OCI-LY1 (cell line): ENCODE results near the gene MCU.
"Not testable (repeated sequence)": the region's sequence is repeated elsewhere in the genome, so short reads cannot be mapped to it uniquely, and the experiment has no call there.

ENCODE experiments used
- H2AFZ ChIP-seq: fragments of 200-600 bp; sonication (generic), shearing (Covaris generic); 2 replicates; pipeline ENCODE4 v1.6.0; 2014; ENCODE audit warnings: antibody characterized with exemption, mild to moderate bottlenecking, low read length
- H3F3A ChIP-seq: fragments of 200-600 bp; sonication (generic), shearing (Covaris generic); 2 replicates; pipeline ENCODE4 v1.6.0; 2014; ENCODE audit warnings: mild to moderate bottlenecking, antibody characterized with exemption, low read length, moderate library complexity; ENCODE audit not compliant: insufficient read depth
- H3K27ac ChIP-seq: fragments of 200-600 bp; sonication (generic); 2 replicates; pipeline ENCODE4 v1.5.1; 2014; ENCODE audit warnings: low read length, mixed run types, mild to moderate bottlenecking, low read depth; ENCODE audit not compliant: poor library complexity, severe bottlenecking
- H3K27me3 ChIP-seq: fragments of 200-600 bp; sonication (generic); 2 replicates; pipeline ENCODE4 v1.6.0; 2014; ENCODE audit warnings: antibody characterized with exemption, mild to moderate bottlenecking, low read length, moderate library complexity; ENCODE audit not compliant: insufficient read depth
- H3K36me3 ChIP-seq: fragments of 200-600 bp; sonication (generic); 2 replicates; pipeline ENCODE4 v1.6.1; 2014; ENCODE audit warnings: mild to moderate bottlenecking, antibody characterized with exemption, low read length, moderate library complexity, mixed read lengths; ENCODE audit not compliant: insufficient read depth
- H3K4me1 ChIP-seq: fragments of 200-600 bp; sonication (generic); 2 replicates; pipeline ENCODE4 v1.5.1; 2014; ENCODE audit warnings: mild to moderate bottlenecking, low read length, moderate library complexity; ENCODE audit not compliant: insufficient read depth, severe bottlenecking
- H3K4me2 ChIP-seq: fragments of 200-600 bp; sonication (generic), shearing (Covaris generic); 2 replicates; pipeline ENCODE4 v1.6.1; 2014; ENCODE audit warnings: low read length
- H3K4me3 ChIP-seq: fragments of 200-600 bp; sonication (generic); 2 replicates; pipeline ENCODE4 v1.5.1; 2014; ENCODE audit warnings: low read length, low read depth, mild to moderate bottlenecking, mixed read lengths; ENCODE audit not compliant: poor library complexity, severe bottlenecking
- H3K79me2 ChIP-seq: fragments of 200-600 bp; shearing (Covaris generic); 2 replicates; pipeline ENCODE4 v1.6.1; 2016; ENCODE audit warnings: mixed run types, low read length, mixed read lengths; ENCODE audit not compliant: insufficient read depth
- H3K9ac ChIP-seq: fragments of 200-600 bp; sonication (generic), shearing (Covaris generic); 2 replicates; pipeline ENCODE4 v1.6.1; 2014; ENCODE audit warnings: mild to moderate bottlenecking, low read length, mixed read lengths
- H3K9me2 ChIP-seq: fragments of 200-600 bp; sonication (generic), shearing (Covaris generic); 2 replicates; pipeline ENCODE4 v1.6.1; 2014; ENCODE audit warnings: low read depth, mild to moderate bottlenecking, low read length, mixed read lengths
- H3K9me3 ChIP-seq: fragments of 200-600 bp; shearing (Covaris generic); 2 replicates; pipeline ENCODE4 v1.6.1; 2014; ENCODE audit warnings: low read length, mixed read lengths
- H4K20me1 ChIP-seq: fragments of 200-600 bp; sonication (generic), shearing (Covaris generic); 2 replicates; pipeline ENCODE4 v1.6.0; 2016; ENCODE audit warnings: mild to moderate bottlenecking, low read length; ENCODE audit not compliant: insufficient read depth
- EZH2 ChIP-seq: fragments of 200-600 bp; sonication (generic), shearing (Covaris generic); IDR thresholded peaks from 2 replicates; pipeline ENCODE4 v1.8.0; 2017; ENCODE audit warnings: borderline replicate concordance, mixed run types, mild to moderate bottlenecking, antibody characterized with exemption, low read length, moderate library complexity, mixed read lengths
- TF ChIP-seq, protein P1 (sequence below): fragments of 200-600 bp; sonication (generic), shearing (Covaris generic); IDR thresholded peaks from 2 replicates; pipeline ENCODE4 v1.5.1; 2017; ENCODE audit warnings: mild to moderate bottlenecking, antibody characterized with exemption, low read length, moderate library complexity, mixed read lengths

Gene MCU

DNA sequence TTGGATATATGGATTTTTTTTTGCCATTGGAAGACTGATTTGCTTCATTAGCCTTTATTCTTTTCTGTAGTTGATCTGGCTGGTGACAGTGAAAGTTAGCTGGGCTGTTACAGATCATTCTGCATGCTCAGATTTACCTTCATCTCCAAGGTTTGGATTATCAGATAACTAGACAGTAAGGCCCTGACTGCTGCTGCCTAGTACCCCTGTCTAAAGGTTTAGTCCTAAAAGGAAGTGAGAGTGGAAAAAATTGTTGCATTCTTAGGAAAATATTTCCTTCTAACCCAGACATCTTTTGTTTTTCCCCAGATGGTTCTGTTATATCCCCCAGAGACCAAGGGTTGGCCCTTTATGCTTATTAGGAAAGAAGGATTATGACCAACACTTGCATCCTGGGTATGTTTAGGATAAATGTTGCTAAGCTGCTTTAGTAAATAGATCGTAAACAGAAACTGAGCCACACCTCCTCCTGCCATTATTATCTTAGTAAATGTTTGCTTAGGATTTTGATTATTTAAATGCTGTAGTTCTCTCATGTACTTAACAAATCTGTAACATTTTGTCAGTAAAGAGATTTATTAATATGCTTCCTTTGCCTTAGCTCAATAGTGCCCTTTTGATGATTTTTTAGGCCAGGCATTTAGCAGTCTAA, 44.4 kb downstream of the MCU start:
- H3K4me2 ChIP-seq = no peak overlapping the region
- TF ChIP-seq, protein P1, sequence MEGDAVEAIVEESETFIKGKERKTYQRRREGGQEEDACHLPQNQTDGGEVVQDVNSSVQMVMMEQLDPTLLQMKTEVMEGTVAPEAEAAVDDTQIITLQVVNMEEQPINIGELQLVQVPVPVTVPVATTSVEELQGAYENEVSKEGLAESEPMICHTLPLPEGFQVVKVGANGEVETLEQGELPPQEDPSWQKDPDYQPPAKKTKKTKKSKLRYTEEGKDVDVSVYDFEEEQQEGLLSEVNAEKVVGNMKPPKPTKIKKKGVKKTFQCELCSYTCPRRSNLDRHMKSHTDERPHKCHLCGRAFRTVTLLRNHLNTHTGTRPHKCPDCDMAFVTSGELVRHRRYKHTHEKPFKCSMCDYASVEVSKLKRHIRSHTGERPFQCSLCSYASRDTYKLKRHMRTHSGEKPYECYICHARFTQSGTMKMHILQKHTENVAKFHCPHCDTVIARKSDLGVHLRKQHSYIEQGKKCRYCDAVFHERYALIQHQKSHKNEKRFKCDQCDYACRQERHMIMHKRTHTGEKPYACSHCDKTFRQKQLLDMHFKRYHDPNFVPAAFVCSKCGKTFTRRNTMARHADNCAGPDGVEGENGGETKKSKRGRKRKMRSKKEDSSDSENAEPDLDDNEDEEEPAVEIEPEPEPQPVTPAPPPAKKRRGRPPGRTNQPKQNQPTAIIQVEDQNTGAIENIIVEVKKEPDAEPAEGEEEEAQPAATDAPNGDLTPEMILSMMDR = no peak
- no peak for TF ChIP-seq EZH2
- H3K9me2 ChIP-seq = no peaks in the 10 kb centered on the region
- no peak overlapping the region for H3K4me3 ChIP-seq
- H3K9ac ChIP-seq = no peak overlapping the region
- peaks cover 12% of the 10 kb centered on the region for H3K4me1 ChIP-seq
- no peaks in the 10 kb centered on the region for H3K27me3 ChIP-seq
- H3K27ac ChIP-seq = no peak overlapping the region
- H4K20me1 ChIP-seq = no peaks in the 10 kb centered on the region
- no peaks in the 10 kb centered on the region for H3K36me3 ChIP-seq
- H3K79me2 ChIP-seq = peaks cover 8% of the 10 kb centered on the region
- H2AFZ ChIP-seq = no peak overlapping the region
- H3K9me3 ChIP-seq = no peaks in the 10 kb centered on the region
- H3F3A ChIP-seq = no peaks in the 10 kb centered on the region

DNA sequence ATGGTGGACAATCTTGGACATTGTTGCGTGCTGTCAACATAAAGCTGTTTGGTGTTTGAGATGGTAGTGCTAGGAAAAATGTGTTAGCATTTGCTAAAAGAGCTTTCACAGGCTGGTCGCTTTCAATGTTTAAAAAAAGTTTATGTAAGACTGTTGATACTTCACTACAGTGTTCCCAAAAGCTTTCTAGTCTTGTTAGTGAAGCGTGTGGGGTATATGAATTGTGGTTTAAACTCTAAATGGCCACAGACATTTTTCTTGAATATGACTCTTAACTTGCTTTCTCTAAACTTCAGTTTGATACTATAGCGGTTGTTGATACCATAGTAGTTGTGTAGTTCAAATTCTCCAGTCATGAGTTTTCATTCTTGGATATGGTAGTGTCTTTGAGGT, 44.9 kb downstream of the MCU start:
- Histone ChIP-seq H3K9ac (no peak overlapping the region), H3K4me1 (peaks cover 12% of the 10 kb centered on the region), H3K4me3 (no peak overlapping the region)

DNA sequence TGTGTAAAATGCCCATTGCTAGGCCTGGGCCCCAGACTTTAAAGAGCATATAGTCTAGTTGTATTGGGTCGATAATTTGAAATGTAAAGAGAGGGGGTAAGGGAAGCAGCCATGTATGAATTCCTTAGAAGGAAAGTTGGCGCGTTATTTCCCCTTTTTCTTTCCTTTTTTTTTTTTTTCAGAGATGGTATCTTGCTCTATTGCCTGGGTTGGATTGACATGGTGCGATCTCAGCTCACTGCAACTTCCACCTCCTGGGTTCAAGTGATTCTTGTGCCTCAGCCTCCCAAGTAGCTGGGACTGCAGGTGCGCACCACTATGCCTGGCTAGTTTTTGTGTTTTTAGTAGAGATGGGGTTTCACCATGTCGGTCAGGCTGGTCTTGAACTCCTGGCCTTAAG, 45.4 kb downstream of the MCU start:
- not testable (repeated sequence) for H3F3A ChIP-seq, H3K27ac ChIP-seq, H3K4me2 ChIP-seq, H4K20me1 ChIP-seq, H3K9me2 ChIP-seq, H3K36me3 ChIP-seq, H3K4me3 ChIP-seq, H3K9me3 ChIP-seq, H3K27me3 ChIP-seq, H3K9ac ChIP-seq, H2AFZ ChIP-seq, H3K79me2 ChIP-seq
- peaks cover 12% of the 10 kb centered on the region for H3K4me1 ChIP-seq

More for the DNA sequence above, 44.9 kb downstream of the MCU start:
- Histone ChIP-seq H3K4me2 (no peak overlapping the region), H3K36me3 (no peaks in the 10 kb centered on the region), H3K27ac (no peak overlapping the region), H4K20me1 (no peaks in the 10 kb centered on the region), H3K27me3 (no peaks in the 10 kb centered on the region), H3F3A (no peaks in the 10 kb centered on the region), H3K79me2 (peaks cover 8% of the 10 kb centered on the region), H3K9me3 (no peaks in the 10 kb centered on the region), H3K9me2 (no peaks in the 10 kb centered on the region), H2AFZ (no peak overlapping the region)
- TF ChIP-seq, protein P1 = no peak
- TF ChIP-seq EZH2 = no peak

- Histone ChIP-seq H3K4me2 (no peak overlapping the region), H3K27me3 (no peaks in the 10 kb centered on the region), H3K79me2 (peaks cover 8% of the 10 kb centered on the region), H3K4me1 (peaks cover 12% of the 10 kb centered on the region), H2AFZ (no peak overlapping the region), H3F3A (no peaks in the 10 kb centered on the region), H3K9me2 (no peaks in the 10 kb centered on the region), H3K4me3 (no peak overlapping the region), H4K20me1 (no peaks in the 10 kb centered on the region), H3K36me3 (no peaks in the 10 kb centered on the region), H3K9ac (no peak overlapping the region), H3K27ac (no peak overlapping the region), H3K9me3 (no peaks in the 10 kb centered on the region)
- TF ChIP-seq, protein P1 = no peak
- TF ChIP-seq EZH2 = no peak
Measured at GRCh38 chr10:72738486-72738885, 46.5 kb downstream of the MCU start.
